ENCODE measurements around the gene CDK5RAP2. TPM values are rescaled to one million over a fixed set of nuclear protein-coding genes. Genes with fewer than 3 reads are reported as not detected.

CDK5RAP2 gene
- total and polyA plus RNA-seq, 2 donors (not counting 1 experiment from before 2014, with no cell fraction given) = 17.7 to 48.6 TPM

- Histone ChIP-seq H3K79me2 (ENCODE audit: control insufficient read depth, insufficient read depth, low read length) (no peaks in the 10 kb centered on the region), H3K4me1 (ENCODE audit: control insufficient read depth, extremely low read depth, insufficient read depth, low read length) (no peaks in the 10 kb centered on the region), H3K4me3 (replicated peaks in 1 of 4; ENCODE audit: control extremely low read depth in 1 of 4, insufficient read depth in 1 of 4, low read depth in 3 of 4, low read length in 4 of 4) (no peak overlapping the region), H3K27ac (ENCODE audit: insufficient read depth, low read length) (no peak overlapping the region), H3K9ac (ENCODE audit: insufficient read depth, low read length) (no peak overlapping the region), H3K9me3 (ENCODE audit: control insufficient read depth, insufficient read depth, low read depth, low read length) (no peaks in the 10 kb centered on the region), H2AFZ (ENCODE audit: low read length) (no peak overlapping the region), H3K36me3 (ENCODE audit: control insufficient read depth, insufficient read depth, low read length) (no peaks in the 10 kb centered on the region), H4K20me1 (ENCODE audit: control insufficient read depth, extremely low read depth, insufficient read depth, low read length) (no peaks in the 10 kb centered on the region), H3K4me2 (ENCODE audit: extremely low read depth, insufficient read depth, low read length) (no peak overlapping the region), H3K27me3 (ENCODE audit: control insufficient read depth, insufficient read depth, low read length) (no peaks in the 10 kb centered on the region)
- TF ChIP-seq CTCF (conservative IDR thresholded peaks at IDR 0.05 in 1 of 2, IDR thresholded peaks at IDR 0.05 in 1 of 2; ENCODE audit: low read depth in 1 of 2, low read length in 2 of 2) = no peak
- no peak for DNase-seq (ENCODE audit: low read depth in 2 of 2)
Observed at GRCh38 chr9:120363697-120364096, 216.3 kb downstream of the CDK5RAP2 start.

- DNase-seq (ENCODE audit: low read depth in 2 of 2) = peak; percentile 36 to 63
- Histone ChIP-seq H3K36me3 (ENCODE audit: control insufficient read depth, insufficient read depth, low read length) (no peaks in the 10 kb centered on the region), H3K27ac (ENCODE audit: insufficient read depth, low read length) (no peak overlapping the region), H3K27me3 (ENCODE audit: control insufficient read depth, insufficient read depth, low read length) (no peaks in the 10 kb centered on the region), H2AFZ (ENCODE audit: low read length) (no peak overlapping the region), H3K79me2 (ENCODE audit: control insufficient read depth, insufficient read depth, low read length) (no peaks in the 10 kb centered on the region), H3K9me3 (ENCODE audit: control insufficient read depth, insufficient read depth, low read depth, low read length) (no peaks in the 10 kb centered on the region), H3K9ac (ENCODE audit: insufficient read depth, low read length) (no peak overlapping the region), H3K4me2 (ENCODE audit: extremely low read depth, insufficient read depth, low read length) (no peak overlapping the region), H4K20me1 (ENCODE audit: control insufficient read depth, extremely low read depth, insufficient read depth, low read length) (no peaks in the 10 kb centered on the region), H3K4me1 (ENCODE audit: control insufficient read depth, extremely low read depth, insufficient read depth, low read length) (no peaks in the 10 kb centered on the region), H3K4me3 (replicated peaks in 1 of 4; ENCODE audit: control extremely low read depth in 1 of 4, insufficient read depth in 1 of 4, low read depth in 3 of 4, low read length in 4 of 4) (no peak overlapping the region)
- no peak for TF ChIP-seq EZH2 (IDR thresholded peaks at IDR 0.05; ENCODE audit: low read length, missing control alignments)
- TF ChIP-seq CTCF (conservative IDR thresholded peaks at IDR 0.05 in 1 of 2, IDR thresholded peaks at IDR 0.05 in 1 of 2; ENCODE audit: low read depth in 1 of 2, low read length in 2 of 2) = no peak
Observed at GRCh38 chr9:120362446-120362845, 217.5 kb downstream of the CDK5RAP2 start.

- Histone ChIP-seq H4K20me1 (ENCODE audit: control insufficient read depth, extremely low read depth, insufficient read depth, low read length) (no peaks in the 10 kb centered on the region), H3K79me2 (ENCODE audit: control insufficient read depth, insufficient read depth, low read length) (no peaks in the 10 kb centered on the region), H3K9me3 (ENCODE audit: control insufficient read depth, insufficient read depth, low read depth, low read length) (no peaks in the 10 kb centered on the region), H3K4me3 (replicated peaks in 1 of 4; ENCODE audit: control extremely low read depth in 1 of 4, insufficient read depth in 1 of 4, low read depth in 3 of 4, low read length in 4 of 4) (no peak overlapping the region), H3K27ac (ENCODE audit: insufficient read depth, low read length) (no peak overlapping the region), H3K36me3 (ENCODE audit: control insufficient read depth, insufficient read depth, low read length) (no peaks in the 10 kb centered on the region), H3K4me2 (ENCODE audit: extremely low read depth, insufficient read depth, low read length) (no peak overlapping the region), H3K27me3 (ENCODE audit: control insufficient read depth, insufficient read depth, low read length) (no peaks in the 10 kb centered on the region), H3K4me1 (ENCODE audit: control insufficient read depth, extremely low read depth, insufficient read depth, low read length) (no peaks in the 10 kb centered on the region), H3K9ac (ENCODE audit: insufficient read depth, low read length) (no peak overlapping the region), H2AFZ (ENCODE audit: low read length) (no peak overlapping the region)
- no peak for TF ChIP-seq CTCF (conservative IDR thresholded peaks at IDR 0.05 in 1 of 2, IDR thresholded peaks at IDR 0.05 in 1 of 2; ENCODE audit: low read depth in 1 of 2, low read length in 2 of 2)
- TF ChIP-seq EZH2 (IDR thresholded peaks at IDR 0.05; ENCODE audit: low read length, missing control alignments) = no peak
- DNase-seq (ENCODE audit: low read depth in 2 of 2) = no peak
Observed at GRCh38 chr9:120361551-120361950, 218.4 kb downstream of the CDK5RAP2 start.

Data from fibroblast of lung (primary cell).